SK-N-SH (cell line): ENCODE data around the gene ZCRB1. TPM values are rescaled to one million over a fixed set of nuclear protein-coding genes. Genes with fewer than 3 reads are reported as not detected.
A peak's percentile ranks its signal among the peaks of the same experiment; 100 is the strongest.

Source experiments
- CTCF ChIA-PET: fragments of 300-600, 350-600 bp; formaldehyde crosslinking; extraction: SDS; loops from one replicate; lab custom pipeline; 2021; lab: Yijun Ruan, JAX
- POLR2A ChIA-PET: fragments of 350-600 bp; sonication (Branson Sonifier 250); formaldehyde crosslinking; extraction: SDS; loops from one replicate; lab custom pipeline; 2020; ENCODE audit warnings: antibody characterized with exemption, inconsistent platforms; lab: Yijun Ruan, JAX
- DNase-seq: peaks from one replicate; pipeline ENCODE4 v3.0.0; 2012
- H2AFZ ChIP-seq: fragments of 200-600 bp; sonication (generic); 2 replicates; pipeline ENCODE4 v1.8.1; 2016; ENCODE audit warnings: antibody characterized with exemption, mild to moderate bottlenecking, low read depth
- H3F3A ChIP-seq: fragments of 200-600 bp; sonication (generic); replicated peaks from 2 replicates; pipeline ENCODE3; 2016; ENCODE audit warnings: antibody characterized with exemption, mild to moderate bottlenecking; ENCODE audit not compliant: insufficient read depth
- H3K27ac ChIP-seq, 2 experiments: fragments of 200-500 bp in 1 of 2; fragments of 200-600 bp in 1 of 2; sonication (Bioruptor generic) in 1 of 2; sonication (generic), shearing (Covaris generic) in 1 of 2; 2 replicates each; pipeline versions ENCODE4 v1.5.1 to v1.6.1; 2014 to 2016; ENCODE audit warnings: low read depth in 2 of 2, inconsistent platforms in 1 of 2, low read length in 1 of 2, mild to moderate bottlenecking in 1 of 2, mixed read lengths in 1 of 2
- H3K27me3 ChIP-seq: fragments of 200-600 bp; sonication (generic), shearing (Covaris generic); 2 replicates; pipeline ENCODE4 v1.6.1; 2016; ENCODE audit warnings: mixed run types; ENCODE audit not compliant: insufficient read depth
- H3K36me3 ChIP-seq, 2 experiments: fragments of 200-500 bp in 1 of 2; fragments of 200-600 bp in 1 of 2; sonication (Bioruptor generic) in 1 of 2; sonication (generic) in 1 of 2; replicated peaks in 1 of 2; 2 replicates each; pipeline versions ENCODE3 to v1.5.1; 2014 to 2016; ENCODE audit warnings: low read length in 1 of 2, mild to moderate bottlenecking in 1 of 2; ENCODE audit not compliant: insufficient read depth in 2 of 2, control insufficient read depth in 1 of 2
- H3K4me1 ChIP-seq, 2 experiments: fragments of 200-500 bp in 1 of 2; fragments of 200-600 bp in 1 of 2; sonication (Bioruptor generic) in 1 of 2; sonication (generic), shearing (Covaris generic) in 1 of 2; 2 replicates each; pipeline versions ENCODE4 v1.5.1 to v1.6.1; 2014 to 2016; ENCODE audit warnings: low read depth in 1 of 2, low read length in 1 of 2, mixed run types in 1 of 2; ENCODE audit not compliant: insufficient read depth in 2 of 2, control insufficient read depth in 1 of 2
- H3K4me2 ChIP-seq: fragments of 200-600 bp; sonication (generic), shearing (Covaris generic); 2 replicates; pipeline ENCODE4 v1.6.1; 2017; ENCODE audit warnings: mixed run types
- H3K4me3 ChIP-seq, 2 experiments: fragments of 200-500 bp in 1 of 2; fragments of 200-600 bp in 1 of 2; sonication (Bioruptor generic) in 1 of 2; sonication (generic), shearing (Covaris generic) in 1 of 2; 2 replicates each; pipeline versions ENCODE4 v1.5.1 to v1.8.1; 2014 to 2016; ENCODE audit warnings: low read depth in 2 of 2, inconsistent platforms in 1 of 2, low read length in 1 of 2, mild to moderate bottlenecking in 1 of 2, mixed read lengths in 1 of 2, moderate library complexity in 1 of 2
- H3K79me2 ChIP-seq: fragments of 200-600 bp; sonication (generic); 2 replicates; pipeline ENCODE4 v1.8.1; 2017; ENCODE audit warnings: mild to moderate bottlenecking; ENCODE audit not compliant: insufficient read depth
- H3K9ac ChIP-seq: fragments of 200-600 bp; sonication (generic); 2 replicates; pipeline ENCODE4 v1.6.1; 2017; ENCODE audit warnings: mixed run types
- H3K9me2 ChIP-seq: fragments of 200-600 bp; sonication (generic); 2 replicates; pipeline ENCODE4 v1.6.1; 2017; ENCODE audit warnings: mixed run types
- H3K9me3 ChIP-seq: fragments of 200-600 bp; sonication (generic); 2 replicates; pipeline ENCODE4 v1.6.1; 2017; ENCODE audit warnings: mixed run types, mild to moderate bottlenecking, moderate library complexity
- H4K20me1 ChIP-seq: fragments of 200-600 bp; sonication (generic); 2 replicates; pipeline ENCODE4 v1.6.1; 2017; ENCODE audit warnings: mild to moderate bottlenecking, mixed run types; ENCODE audit not compliant: insufficient read depth
- EP300 ChIP-seq, 2 experiments: IDR thresholded peaks; 2 replicates each; pipeline versions ENCODE4 v1.4.0 to v1.6.1; 2012; ENCODE audit warnings: borderline replicate concordance in 1 of 2, low read depth in 1 of 2, low read length in 1 of 2
- FOXM1 ChIP-seq: IDR thresholded peaks from 2 replicates; pipeline ENCODE4 v1.4.0; 2012; ENCODE audit warnings: low read depth, mild to moderate bottlenecking
- GATA2 ChIP-seq: sonication (generic); formaldehyde crosslinking; IDR thresholded peaks from 2 replicates; pipeline ENCODE4 v1.5.0; 2020; ENCODE audit warnings: mild to moderate bottlenecking, missing genetic modification reagents
- NFIC ChIP-seq: IDR thresholded peaks from 2 replicates; pipeline ENCODE4 v1.4.0; 2012; ENCODE audit warnings: borderline replicate concordance
- RAD21 ChIP-seq: IDR thresholded peaks from 2 replicates; pipeline ENCODE4 v1.6.1; 2012; ENCODE audit warnings: mild to moderate bottlenecking, low read length
- RFX5 ChIP-seq: IDR thresholded peaks from 2 replicates; pipeline ENCODE4 v1.6.1; 2012; ENCODE audit warnings: mild to moderate bottlenecking, improper control_type of control experiment, low read length
- SMC3 ChIP-seq: IDR thresholded peaks from 2 replicates; pipeline ENCODE4 v1.6.1; 2012; ENCODE audit warnings: low read depth, low read length, improper control_type of control experiment
- WGBS: methylation state at CpG from one replicate; pipeline ENCODE4 v1.1.6; 2017; ENCODE audit warnings: low lambda C conversion rate; 5-methylcytosine and 5-hydroxymethylcytosine counted together
- polyA plus RNA-seq, 3 experiments: library from polyadenylated mRNA; depleted of rRNA; stranded (reverse); fragments of >200 nt; gene quantifications; 2 replicates each; pipeline ENCODE4 v1.2.3, GENCODE V29; 2012
- TF ChIP-seq, protein P1 (sequence below): fragments of 150-350 bp; IDR thresholded peaks from 2 replicates; pipeline ENCODE4 v1.6.1; 2017; ENCODE audit warnings: antibody characterized with exemption, low read length, low read depth, borderline replicate concordance
- TF ChIP-seq, protein P2 (sequence below): fragments of 150-350 bp; IDR thresholded peaks from 2 replicates; pipeline ENCODE4 v1.6.1; 2016; ENCODE audit warnings: mild to moderate bottlenecking, low read depth, low read length
- TF ChIP-seq, protein P3 (sequence below): fragments of 200-600 bp; sonication (generic); IDR thresholded peaks from 2 replicates; pipeline ENCODE4 v1.6.1; 2017; ENCODE audit warnings: antibody characterized with exemption, mild to moderate bottlenecking, moderate library complexity
- TF ChIP-seq, protein P4 (sequence below): IDR thresholded peaks from 2 replicates; pipeline ENCODE4 v1.6.1; 2012; ENCODE audit warnings: mild to moderate bottlenecking, low read depth, low read length, moderate library complexity

ZCRB1 gene
- polyA plus RNA-seq, 1 of the 3 experiments (the other 2 are of a cell fraction): 18.7 TPM

DNA sequence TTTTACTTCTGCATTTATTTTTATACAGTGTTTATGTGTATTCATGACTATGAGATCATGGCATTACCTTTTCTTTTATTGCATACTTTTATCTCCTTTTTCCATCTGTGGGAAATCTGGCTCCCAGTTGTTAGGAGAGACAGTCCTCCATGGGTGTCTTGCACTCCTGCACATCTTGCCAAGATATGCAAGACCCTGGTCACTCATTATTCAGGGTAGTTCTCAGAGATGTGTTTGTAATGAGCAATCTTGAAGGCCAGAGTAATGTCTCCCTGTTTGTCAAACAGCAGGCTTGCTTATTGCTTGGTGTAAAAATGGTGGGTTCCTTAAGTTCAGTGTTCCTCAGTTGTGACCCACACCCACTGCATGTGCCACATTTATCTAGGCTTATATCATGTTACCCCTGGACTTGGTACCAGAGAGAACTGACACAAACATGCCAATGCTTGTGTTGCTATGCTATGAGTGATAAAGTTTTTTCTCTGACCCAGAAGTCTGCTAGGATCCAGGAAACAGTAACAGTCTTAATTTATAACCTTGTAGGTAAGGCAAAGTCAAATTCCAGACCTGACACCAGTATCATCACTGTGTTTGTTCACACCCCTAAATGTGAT lies 36.9 kb upstream of the ZCRB1 start:
- Histone ChIP-seq H3K27ac (0 out of 4 replicates have a peak overlapping the region, but pooled peaks of 1 of the 2 experiments have one; percentile 23), H3K27me3 (no peaks in the 10 kb centered on the region), H3K79me2 (peaks cover 42% of the 10 kb centered on the region), H3K36me3 (peaks cover 9 to 14% of the 10 kb centered on the region in 2 experiments), H2AFZ (no peak overlapping the region), H3K9me2 (no peaks in the 10 kb centered on the region), H3K4me3 (no peak overlapping the region), H3F3A (peaks cover 3% of the 10 kb centered on the region), H3K4me2 (no peak overlapping the region), H3K9ac (no peak overlapping the region), H3K4me1 (no peaks in the 10 kb centered on the region; a peak in 1 of 4 replicates), H3K9me3 (no peaks in the 10 kb centered on the region), H4K20me1 (no peaks in the 10 kb centered on the region)
- TF ChIP-seq SMC3: no peak
- TF ChIP-seq RFX5: no peak
- TF ChIP-seq, protein P1, sequence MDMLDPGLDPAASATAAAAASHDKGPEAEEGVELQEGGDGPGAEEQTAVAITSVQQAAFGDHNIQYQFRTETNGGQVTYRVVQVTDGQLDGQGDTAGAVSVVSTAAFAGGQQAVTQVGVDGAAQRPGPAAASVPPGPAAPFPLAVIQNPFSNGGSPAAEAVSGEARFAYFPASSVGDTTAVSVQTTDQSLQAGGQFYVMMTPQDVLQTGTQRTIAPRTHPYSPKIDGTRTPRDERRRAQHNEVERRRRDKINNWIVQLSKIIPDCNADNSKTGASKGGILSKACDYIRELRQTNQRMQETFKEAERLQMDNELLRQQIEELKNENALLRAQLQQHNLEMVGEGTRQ: no peak
- TF ChIP-seq, protein P2, sequence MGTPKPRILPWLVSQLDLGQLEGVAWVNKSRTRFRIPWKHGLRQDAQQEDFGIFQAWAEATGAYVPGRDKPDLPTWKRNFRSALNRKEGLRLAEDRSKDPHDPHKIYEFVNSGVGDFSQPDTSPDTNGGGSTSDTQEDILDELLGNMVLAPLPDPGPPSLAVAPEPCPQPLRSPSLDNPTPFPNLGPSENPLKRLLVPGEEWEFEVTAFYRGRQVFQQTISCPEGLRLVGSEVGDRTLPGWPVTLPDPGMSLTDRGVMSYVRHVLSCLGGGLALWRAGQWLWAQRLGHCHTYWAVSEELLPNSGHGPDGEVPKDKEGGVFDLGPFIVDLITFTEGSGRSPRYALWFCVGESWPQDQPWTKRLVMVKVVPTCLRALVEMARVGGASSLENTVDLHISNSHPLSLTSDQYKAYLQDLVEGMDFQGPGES: no peak
- no peak for TF ChIP-seq EP300 (IDR thresholded peaks at IDR 0.05; ENCODE audit: borderline replicate concordance in 1 of 2, low read depth in 1 of 2, low read length in 1 of 2)
- CTCF ChIA-PET: interaction anchor here (1.1 to 1.5 kb wide), 2 partner anchors 9 to 31 kb away, joined by 3 to 5 read pairs; no protein-coding TSS in a partner anchor
- POLR2A ChIA-PET: no interaction called here
- no peak for DNase-seq

DNA sequence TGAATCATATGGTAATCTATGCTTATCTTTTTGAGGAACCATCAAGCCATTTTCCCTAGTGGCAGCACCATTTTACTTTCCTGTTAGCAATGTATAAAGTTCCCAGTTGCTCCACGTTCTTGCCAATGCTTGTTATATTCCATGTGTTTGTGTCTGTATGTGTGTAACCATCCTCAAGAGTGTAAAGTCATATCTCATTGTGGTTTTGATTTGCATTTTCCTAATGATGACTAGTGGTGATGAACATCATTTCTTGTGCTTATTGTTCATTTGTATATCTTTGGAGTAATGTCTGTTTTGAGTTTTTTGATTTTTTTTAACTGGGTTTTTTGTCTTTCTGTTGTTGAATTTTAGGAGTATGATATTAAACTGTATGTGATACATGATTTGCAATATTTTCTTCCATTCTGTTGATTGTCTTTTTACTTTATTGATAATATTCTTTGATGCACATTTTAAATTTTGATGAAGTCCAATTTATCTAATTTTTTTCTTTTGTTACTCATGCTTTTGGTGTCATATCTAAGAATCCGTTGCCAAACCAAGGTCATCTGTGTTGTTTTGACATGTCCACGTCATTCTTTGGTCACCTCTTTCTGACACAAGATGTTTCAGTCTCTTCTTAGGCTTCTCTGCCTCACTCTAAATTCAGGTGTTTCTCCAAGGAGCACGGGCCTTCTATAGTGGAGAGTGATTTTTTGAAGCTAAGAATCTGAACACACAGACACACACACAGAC lies 36.2 kb upstream of the ZCRB1 start:
- WGBS: 72% methylated on average over 4 of the region's 4 CpGs
- no peaks in the 10 kb centered on the region for H3K9me3 ChIP-seq
- no peak overlapping the region for H3K9ac ChIP-seq
- peaks cover 3% of the 10 kb centered on the region for H3F3A ChIP-seq
- no peak overlapping the region for H3K27ac ChIP-seq
- peaks cover 13 to 18% of the 10 kb centered on the region in 2 experiments for H3K36me3 ChIP-seq
- no peaks in the 10 kb centered on the region for H3K27me3 ChIP-seq
- POLR2A ChIA-PET: no interaction called here
- no peak overlapping the region for H3K4me2 ChIP-seq
- H2AFZ ChIP-seq: no peak overlapping the region
- DNase-seq: no peak
- CTCF ChIA-PET: interaction anchor here (1.1 to 1.5 kb wide), 2 partner anchors 10 to 30 kb away, joined by 3 to 5 read pairs; no protein-coding TSS in a partner anchor
- no peaks in the 10 kb centered on the region for H4K20me1 ChIP-seq
- peaks cover 42% of the 10 kb centered on the region for H3K79me2 ChIP-seq
- H3K4me1 ChIP-seq: no peaks in the 10 kb centered on the region; a peak in 1 of 4 replicates
- TF ChIP-seq FOXM1: no peak
- TF ChIP-seq, protein P3, sequence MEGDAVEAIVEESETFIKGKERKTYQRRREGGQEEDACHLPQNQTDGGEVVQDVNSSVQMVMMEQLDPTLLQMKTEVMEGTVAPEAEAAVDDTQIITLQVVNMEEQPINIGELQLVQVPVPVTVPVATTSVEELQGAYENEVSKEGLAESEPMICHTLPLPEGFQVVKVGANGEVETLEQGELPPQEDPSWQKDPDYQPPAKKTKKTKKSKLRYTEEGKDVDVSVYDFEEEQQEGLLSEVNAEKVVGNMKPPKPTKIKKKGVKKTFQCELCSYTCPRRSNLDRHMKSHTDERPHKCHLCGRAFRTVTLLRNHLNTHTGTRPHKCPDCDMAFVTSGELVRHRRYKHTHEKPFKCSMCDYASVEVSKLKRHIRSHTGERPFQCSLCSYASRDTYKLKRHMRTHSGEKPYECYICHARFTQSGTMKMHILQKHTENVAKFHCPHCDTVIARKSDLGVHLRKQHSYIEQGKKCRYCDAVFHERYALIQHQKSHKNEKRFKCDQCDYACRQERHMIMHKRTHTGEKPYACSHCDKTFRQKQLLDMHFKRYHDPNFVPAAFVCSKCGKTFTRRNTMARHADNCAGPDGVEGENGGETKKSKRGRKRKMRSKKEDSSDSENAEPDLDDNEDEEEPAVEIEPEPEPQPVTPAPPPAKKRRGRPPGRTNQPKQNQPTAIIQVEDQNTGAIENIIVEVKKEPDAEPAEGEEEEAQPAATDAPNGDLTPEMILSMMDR: no peak
- TF ChIP-seq GATA2: no peak
- TF ChIP-seq RFX5: no peak
- TF ChIP-seq RAD21: no peak
- TF ChIP-seq NFIC: no peak
- TF ChIP-seq, protein P4, sequence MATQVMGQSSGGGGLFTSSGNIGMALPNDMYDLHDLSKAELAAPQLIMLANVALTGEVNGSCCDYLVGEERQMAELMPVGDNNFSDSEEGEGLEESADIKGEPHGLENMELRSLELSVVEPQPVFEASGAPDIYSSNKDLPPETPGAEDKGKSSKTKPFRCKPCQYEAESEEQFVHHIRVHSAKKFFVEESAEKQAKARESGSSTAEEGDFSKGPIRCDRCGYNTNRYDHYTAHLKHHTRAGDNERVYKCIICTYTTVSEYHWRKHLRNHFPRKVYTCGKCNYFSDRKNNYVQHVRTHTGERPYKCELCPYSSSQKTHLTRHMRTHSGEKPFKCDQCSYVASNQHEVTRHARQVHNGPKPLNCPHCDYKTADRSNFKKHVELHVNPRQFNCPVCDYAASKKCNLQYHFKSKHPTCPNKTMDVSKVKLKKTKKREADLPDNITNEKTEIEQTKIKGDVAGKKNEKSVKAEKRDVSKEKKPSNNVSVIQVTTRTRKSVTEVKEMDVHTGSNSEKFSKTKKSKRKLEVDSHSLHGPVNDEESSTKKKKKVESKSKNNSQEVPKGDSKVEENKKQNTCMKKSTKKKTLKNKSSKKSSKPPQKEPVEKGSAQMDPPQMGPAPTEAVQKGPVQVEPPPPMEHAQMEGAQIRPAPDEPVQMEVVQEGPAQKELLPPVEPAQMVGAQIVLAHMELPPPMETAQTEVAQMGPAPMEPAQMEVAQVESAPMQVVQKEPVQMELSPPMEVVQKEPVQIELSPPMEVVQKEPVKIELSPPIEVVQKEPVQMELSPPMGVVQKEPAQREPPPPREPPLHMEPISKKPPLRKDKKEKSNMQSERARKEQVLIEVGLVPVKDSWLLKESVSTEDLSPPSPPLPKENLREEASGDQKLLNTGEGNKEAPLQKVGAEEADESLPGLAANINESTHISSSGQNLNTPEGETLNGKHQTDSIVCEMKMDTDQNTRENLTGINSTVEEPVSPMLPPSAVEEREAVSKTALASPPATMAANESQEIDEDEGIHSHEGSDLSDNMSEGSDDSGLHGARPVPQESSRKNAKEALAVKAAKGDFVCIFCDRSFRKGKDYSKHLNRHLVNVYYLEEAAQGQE: no peak
- H3K4me3 ChIP-seq: no peak overlapping the region
- H3K9me2 ChIP-seq: no peaks in the 10 kb centered on the region
